Pancreas (tissue), 10 donors: ENCODE measurements around the gene HCN1. TPM values are rescaled to one million over a fixed set of nuclear protein-coding genes. Genes with fewer than 3 reads are reported as not detected.

Experiments used
- ATAC-seq, 4 donors: fragments of 200-7000 bp; cut with Tn5 transposase; one replicate each; pipeline versions ENCODE4 v1.8.0 to v1.9.1; 2020; ENCODE audit warnings: mild to moderate bottlenecking in 4 of 4, moderate library complexity in 4 of 4
- DNase-seq, 6 donors: peaks; one replicate each; pipeline ENCODE4 v3.0.0-alpha.2; 2020
- FAIRE-seq: peaks from 2 replicates; lab custom pipeline; 2012; peaks lifted over from hg19 to GRCh38; lab: Jason Lieb, UNC
- H3K27ac ChIP-seq, 4 donors: fragments of 200-600 bp; sonication (generic); 1 replicate in 3 of 4; 2 replicates in 1 of 4; pipeline versions ENCODE4 v1.5.0 to v1.8.0; 2020
- H3K27me3 ChIP-seq, 4 donors: fragments of 200-600 bp; one replicate each; pipeline ENCODE4 v1.8.0; 2021
- H3K36me3 ChIP-seq, 3 donors: fragments of 200-600 bp; sonication (generic) in 1 of 3; one replicate each; pipeline versions ENCODE4 v1.5.0 to v1.8.0; 2020 to 2021
- H3K4me1 ChIP-seq, 3 donors: fragments of 200-600 bp; one replicate each; pipeline ENCODE4 v1.8.0; 2021
- H3K4me3 ChIP-seq, 4 donors: fragments of 200-600 bp; sonication (generic) in 2 of 4; one replicate each; pipeline versions ENCODE4 v1.5.0 to v1.8.0; 2020 to 2021
- H3K9me3 ChIP-seq, 4 donors: fragments of 200-600 bp; one replicate each; pipeline ENCODE4 v1.8.0; 2021
- CTCF ChIP-seq, 4 donors: fragments of 200-600 bp; sonication (generic) in 3 of 4; IDR thresholded peaks; one replicate each; pipeline versions ENCODE4 v1.5.0 to v1.8.0; 2021; ENCODE audit warnings: antibody characterized with exemption in 4 of 4
- WGBS, 2 donors: extraction: QIAGEN DNeasy Blood & Tissue Kit; methylation state at CpG; one replicate each; pipeline ENCODE4 v1.1.7; 2013; 5-methylcytosine and 5-hydroxymethylcytosine counted together
- intact Hi-C, 3 donors: fragments of 100-400 bp; cut with DNase I; formaldehyde crosslinking; loops; one replicate each; pipeline versions ENCODE4 v1.11.1 to v1.14.2; 2022
- polyA plus RNA-seq, 2 donors: library from polyadenylated mRNA; stranded (reverse); fragments of 200-250 nt; gene quantifications; one replicate each; pipeline ENCODE4 v1.2.3, GENCODE V29; 2013
- total RNA-seq, 6 donors: library from RNA; stranded (reverse); fragmentation: NEBNext Ultra II Directional in 4 of 6; extraction: Animal tissue kit (Norgen Biotek cat#: 25700) in 4 of 6; gene quantifications; one replicate each; pipeline versions ENCODE4 v1.2.1 to v1.2.4, GENCODE V29; 2021 to 2023
- donor health status: healthy with polysubstance abuse.
- donor health status: DM: no; HTN: no; CAD: no; lungs with moderate emphysema.
- donor health status: DM: no; HTN: no; CAD: no.
- donor health status: control.
- donor health status: control.
- donor health status: Bipolar disorder and iron deficiency.
- donor health status: DM: yes; HTN: yes; CAD: no.
- donor health status: DM: no; HTN: no; CAD: no.
- donor health status: DM: no; HTN: no; CAD: no.
- donor health status: DM: yes; HTN: yes; CAD: no.

The HCN1 gene
- 1 to 10 TPM in 2 of 6 donors, under 1 TPM in 4; 0.23 to 1.5 (median 0.54) TPM for total RNA-seq
- polyA plus RNA-seq = under 1 TPM; 0.08 to 0.12 TPM

- H3K9me3 ChIP-seq = no peaks in the 10 kb centered on the region
- WGBS, 2 donors = 13 to 27% methylated on average over 22 to 46 of the region's 46 CpGs
- intact Hi-C loops = no loop called here
- H3K4me1 ChIP-seq = peaks cover 0 to 3% (median 0%) of the 10 kb centered on the region in 3 donors
- no peak for FAIRE-seq
- H3K27ac ChIP-seq = peak within 1 kb of the TSS in 1 of 4 donors; percentile 22
- peak; percentile 65 to 80 (median 76) for TF ChIP-seq CTCF (IDR thresholded peaks at IDR 0.05)
- peak within 1 kb of the TSS; percentile 32 to 54 (median 49) for H3K4me3 ChIP-seq
- peaks cover 0 to 3% (median 0%) of the 10 kb centered on the region in 4 donors for H3K27me3 ChIP-seq
- ATAC-seq = peak; percentile 98 to 100 (median 100)
- DNase-seq = peak; percentile 84 to 94 (median 92)
- no peaks in the 10 kb centered on the region for H3K36me3 ChIP-seq
Observed at GRCh38 chr5:45696206-45696836, at the start of gene HCN1. HCN1 (minus strand) TSS chr5:45696380.

- TF ChIP-seq CTCF (IDR thresholded peaks at IDR 0.05) = no peak
- no peaks in the 10 kb centered on the region for H3K9me3 ChIP-seq
- 12 to 20% methylated on average over 5 of the region's 5 CpGs for WGBS, 2 donors
- no peak overlapping the region for H3K27ac ChIP-seq
- intact Hi-C loops = no loop called here
- FAIRE-seq = no peak
- no peak overlapping the region for H3K4me3 ChIP-seq
- H3K36me3 ChIP-seq = no peaks in the 10 kb centered on the region
- no peaks in the 10 kb centered on the region for H3K27me3 ChIP-seq
- DNase-seq = no peak
- H3K4me1 ChIP-seq = no peaks in the 10 kb centered on the region
- ATAC-seq = no peak
Observed at GRCh38 chr5:45741110-45741509, 44.9 kb upstream of the HCN1 start.

- H3K9me3 ChIP-seq = no peaks in the 10 kb centered on the region
- H3K27me3 ChIP-seq = no peaks in the 10 kb centered on the region
- FAIRE-seq = no peak
- H3K4me1 ChIP-seq = no peaks in the 10 kb centered on the region
- H3K36me3 ChIP-seq = no peaks in the 10 kb centered on the region
- no peak for ATAC-seq
- DNase-seq = no peak
- no peak for TF ChIP-seq CTCF (IDR thresholded peaks at IDR 0.05)
- intact Hi-C loops = no loop called here
- 51 to 68% methylated on average over 5 of the region's 5 CpGs for WGBS, 2 donors
- H3K27ac ChIP-seq = no peak overlapping the region
- H3K4me3 ChIP-seq = no peak overlapping the region
Observed at GRCh38 chr5:45737153-45737552, 41.0 kb upstream of the HCN1 start.

GRCh38 chr5:45725537-45725936 lies 29.4 kb upstream of the HCN1 start:
- FAIRE-seq = no peak
- WGBS, 2 donors = 59 to 65% methylated on average over 3 of the region's 3 CpGs
- no peak for TF ChIP-seq CTCF (IDR thresholded peaks at IDR 0.05)

GRCh38 chr5:45697201-45697600 lies 1.0 kb upstream of the HCN1 start:
- no peaks in the 10 kb centered on the region for H3K36me3 ChIP-seq
- no peak overlapping the region for H3K4me3 ChIP-seq
- peak in 1 of 6 donors; percentile 15 for DNase-seq
- intact Hi-C loops = no loop called here
- 70 to 74% methylated on average over 6 of the region's 6 CpGs for WGBS, 2 donors
- H3K9me3 ChIP-seq = no peaks in the 10 kb centered on the region
- FAIRE-seq = no peak
- no peak overlapping the region for H3K27ac ChIP-seq
- H3K4me1 ChIP-seq = no peaks in the 10 kb centered on the region
- H3K27me3 ChIP-seq = no peaks in the 10 kb centered on the region
- no peak for ATAC-seq
- no peak for TF ChIP-seq CTCF (IDR thresholded peaks at IDR 0.05)

More at GRCh38 chr5:45725537-45725936, 29.4 kb upstream of the HCN1 start:
- intact Hi-C loops = no loop called here
- no peaks in the 10 kb centered on the region for H3K4me1 ChIP-seq
- H3K27ac ChIP-seq = no peak overlapping the region
- ATAC-seq = no peak
- DNase-seq = no peak
- H3K4me3 ChIP-seq = no peak overlapping the region
- H3K27me3 ChIP-seq = no peaks in the 10 kb centered on the region
- H3K36me3 ChIP-seq = no peaks in the 10 kb centered on the region
- H3K9me3 ChIP-seq = no peaks in the 10 kb centered on the region
